GM23338 (cell line): ENCODE results near the gene SGPP1. TPM values are rescaled to one million over a fixed set of nuclear protein-coding genes. Genes with fewer than 3 reads are reported as not detected.

ENCODE experiments used
- ATAC-seq: fragments of 200-7000 bp; cut with Tn5 transposase; 3 replicates; pipeline ENCODE4 v1.9.1; 2020
- DNase-seq: peaks from one replicate; pipeline ENCODE4 v3.0.0-alpha.2; 2015; ENCODE audit warnings: low spot score
- H2AFZ ChIP-seq: fragments of 200-600 bp; sonication (generic); 2 replicates; pipeline ENCODE4 v1.8.0; 2016; ENCODE audit warnings: antibody characterized with exemption, mild to moderate bottlenecking, moderate library complexity
- H3F3A ChIP-seq: fragments of 200-600 bp; sonication (generic); replicated peaks from 2 replicates; pipeline ENCODE4 v1.8.0; 2017; ENCODE audit warnings: antibody characterized with exemption, mixed run types, low read depth
- H3K27ac ChIP-seq: fragments of 200-600 bp; sonication (generic); 2 replicates; pipeline ENCODE4 v1.6.1; 2016; ENCODE audit warnings: low read depth
- H3K27me3 ChIP-seq: fragments of 200-600 bp; sonication (generic); 2 replicates; pipeline ENCODE4 v1.8.0; 2016; ENCODE audit warnings: mild to moderate bottlenecking, mixed run types, moderate library complexity; ENCODE audit not compliant: insufficient read depth
- H3K36me3 ChIP-seq: fragments of 200-600 bp; sonication (generic); 2 replicates; pipeline ENCODE4 v1.8.0; 2016; ENCODE audit warnings: mild to moderate bottlenecking; ENCODE audit not compliant: insufficient read depth
- H3K4me1 ChIP-seq: fragments of 200-600 bp; sonication (generic); 2 replicates; pipeline ENCODE4 v1.8.0; 2016; ENCODE audit warnings: mild to moderate bottlenecking, moderate library complexity; ENCODE audit not compliant: insufficient read depth
- H3K4me2 ChIP-seq: fragments of 200-600 bp; sonication (generic); 2 replicates; pipeline ENCODE4 v1.7.1; 2017; ENCODE audit warnings: mixed run types
- H3K4me3 ChIP-seq: fragments of 200-600 bp; sonication (generic); 2 replicates; pipeline ENCODE4 v1.6.1; 2016; ENCODE audit warnings: mixed run types
- H3K79me2 ChIP-seq: fragments of 200-600 bp; sonication (generic); replicated peaks from 2 replicates; pipeline ENCODE4 v1.8.0; 2017; ENCODE audit warnings: mild to moderate bottlenecking; ENCODE audit not compliant: insufficient read depth
- H3K9me2 ChIP-seq: fragments of 200-600 bp; sonication (generic); 2 replicates; pipeline ENCODE4 v1.8.0; 2017; ENCODE audit not compliant: insufficient read depth
- H4K20me1 ChIP-seq: fragments of 200-600 bp; sonication (generic); replicated peaks from 2 replicates; pipeline ENCODE4 v1.8.0; 2017; ENCODE audit warnings: mild to moderate bottlenecking; ENCODE audit not compliant: insufficient read depth
- H3K27ac Mint-ChIP-seq: 2 replicates; pipeline ENCODE4 v1.8.0; 2020; ENCODE audit warnings: inconsistent platforms, mild to moderate bottlenecking, moderate library complexity, mixed read lengths
- H3K27me3 Mint-ChIP-seq: 3 replicates; pipeline ENCODE4 v1.8.0; 2022; ENCODE audit warnings: low read depth, mild to moderate bottlenecking, moderate library complexity, mixed read lengths, inconsistent platforms; ENCODE audit not compliant: insufficient read depth, poor library complexity
- H3K36me3 Mint-ChIP-seq: 3 replicates; pipeline ENCODE4 v1.8.0; 2021; ENCODE audit warnings: low read depth, mild to moderate bottlenecking, inconsistent platforms, moderate library complexity, mixed read lengths
- H3K4me1 Mint-ChIP-seq: 3 replicates; pipeline ENCODE4 v1.8.0; 2020; ENCODE audit warnings: mild to moderate bottlenecking, inconsistent platforms, mixed read lengths
- H3K4me3 Mint-ChIP-seq: 3 replicates; pipeline ENCODE4 v1.8.0; 2021; ENCODE audit warnings: moderate library complexity, mild to moderate bottlenecking, inconsistent platforms, mixed read lengths
- H3K9me3 Mint-ChIP-seq: 3 replicates; pipeline ENCODE4 v1.8.0; 2020; ENCODE audit warnings: moderate library complexity, mild to moderate bottlenecking, inconsistent platforms, mixed read lengths
- CREB1 ChIP-seq: fragments of 250-450 bp; sonication (Bioruptor Pico); IDR thresholded peaks from 2 replicates; pipeline ENCODE4 v1.5.0; 2020; ENCODE audit warnings: low read depth, mild to moderate bottlenecking, moderate library complexity
- CTCF ChIP-seq, 2 experiments: fragments of 200-600 bp in 1 of 2; sonication (generic) in 1 of 2; conservative IDR thresholded peaks; 2 replicates each; pipeline versions ENCODE4 v1.5.1 to v1.6.1; 2016 to 2017; ENCODE audit warnings: antibody characterized with exemption in 2 of 2, low read depth in 2 of 2, mild to moderate bottlenecking in 2 of 2, moderate library complexity in 1 of 2
- EZH2phosphoT487 ChIP-seq: fragments of 200-600 bp; sonication (generic); IDR thresholded peaks from one replicate; pipeline ENCODE4 v1.8.1; 2018; ENCODE audit warnings: antibody characterized with exemption; ENCODE audit not compliant: unreplicated experiment
- NANOG ChIP-seq: IDR thresholded peaks from 2 replicates; pipeline ENCODE4 v1.6.1; 2016; ENCODE audit warnings: antibody characterized with exemption, borderline replicate concordance
- STAT1 ChIP-seq: IDR thresholded peaks from one replicate; pipeline ENCODE4 v1.6.1; 2016; ENCODE audit warnings: antibody characterized with exemption; ENCODE audit not compliant: unreplicated experiment
- ZNF114 ChIP-seq: fragments of 250-450 bp; sonication (Bioruptor Pico); IDR thresholded peaks from 2 replicates; pipeline ENCODE4 v1.5.0; 2020; ENCODE audit warnings: mild to moderate bottlenecking, moderate library complexity
- ZNF462 ChIP-seq: fragments of 250-450 bp; sonication (Bioruptor Pico); IDR thresholded peaks from 2 replicates; pipeline ENCODE4 v1.5.0; 2020; ENCODE audit warnings: mild to moderate bottlenecking, moderate library complexity
- polyA plus RNA-seq: library from polyadenylated mRNA; unstranded; fragments of >200 nt; fragmentation: Nextera tagmentation; extraction: Ambion mirVana; gene quantifications from 2 replicates; pipeline ENCODE4 v1.2.1, GENCODE V29; 2016
- total RNA-seq: library from RNA; depleted of rRNA; stranded (reverse); fragments of >200 nt; shearing (Covaris generic); gene quantifications from 2 replicates; pipeline ENCODE4 v1.2.3, GENCODE V29; 2014

The SGPP1 gene
- total and polyA plus RNA-seq, 2 experiments from 2014 or later: 4.2 to 11.1 TPM

GRCh38 chr14:63712123-63712522, 15.7 kb downstream of the SGPP1 start (continued):
- no peak for TF ChIP-seq CTCF (conservative IDR thresholded peaks at IDR 0.05; ENCODE audit: low read depth in 2 of 2)
- no peak for TF ChIP-seq NANOG
- no peak for TF ChIP-seq STAT1
- no peak for TF ChIP-seq ZNF114 (CRISPR knock-in tag)
- no peak for TF ChIP-seq ZNF462

GRCh38 chr14:63710497-63710896, 17.4 kb downstream of the SGPP1 start:
- H3K27ac Mint-ChIP-seq: no peak overlapping the region
- H3K4me3 Mint-ChIP-seq: no peak overlapping the region
- no peak for DNase-seq
- Histone ChIP-seq H3K27me3 (no peaks in the 10 kb centered on the region), H3K4me2 (no peak overlapping the region), H3K4me1 (no peaks in the 10 kb centered on the region), H3K27ac (no peak overlapping the region), H3F3A (no peaks in the 10 kb centered on the region), H4K20me1 (no peaks in the 10 kb centered on the region), H2AFZ (no peak overlapping the region), H3K36me3 (no peaks in the 10 kb centered on the region), H3K9me2 (no peaks in the 10 kb centered on the region), H3K4me3 (no peak overlapping the region), H3K79me2 (no peaks in the 10 kb centered on the region)
- H3K9me3 Mint-ChIP-seq: no peaks in the 10 kb centered on the region; the same call in 2 of the 3 replicates
- no peaks in the 10 kb centered on the region for H3K4me1 Mint-ChIP-seq
- H3K27me3 Mint-ChIP-seq: no peaks in the 10 kb centered on the region
- H3K36me3 Mint-ChIP-seq: peaks cover 5% of the 10 kb centered on the region; the same call in 2 of the 3 replicates
- ATAC-seq: no peak
- TF ChIP-seq CREB1 (CRISPR knock-in tag): no peak
- no peak for TF ChIP-seq STAT1
- no peak for TF ChIP-seq CTCF (conservative IDR thresholded peaks at IDR 0.05; ENCODE audit: low read depth in 2 of 2)
- no peak for TF ChIP-seq EZH2phosphoT487
